Ectodermal cell (in vitro differentiated cells): ENCODE results near the gene SARS1.

Experiments used
- H3K27ac ChIP-seq: 2 replicates; pipeline ENCODE4 v1.7.0; 2013; ENCODE audit warnings: mild to moderate bottlenecking, low read depth, low read length; ENCODE audit not compliant: insufficient read depth, poor library complexity, severe bottlenecking
- H3K27me3 ChIP-seq: 2 replicates; pipeline ENCODE4 v1.7.0; 2013; ENCODE audit warnings: mild to moderate bottlenecking, low read length; ENCODE audit not compliant: insufficient read depth, control insufficient read depth, poor library complexity, severe bottlenecking
- H3K36me3 ChIP-seq: one replicate; pipeline ENCODE4 v1.7.0; 2013; ENCODE audit warnings: low read length; ENCODE audit not compliant: control insufficient read depth, insufficient read depth
- H3K4me1 ChIP-seq: one replicate; pipeline ENCODE4 v1.7.0; 2013; ENCODE audit warnings: low read length; ENCODE audit not compliant: control insufficient read depth, insufficient read depth
- H3K4me3 ChIP-seq: 2 replicates; pipeline ENCODE4 v1.7.0; 2013; ENCODE audit warnings: low read depth, low read length, control low read depth; ENCODE audit not compliant: insufficient read depth
- H3K9me3 ChIP-seq: 2 replicates; pipeline ENCODE4 v1.7.0; 2013; ENCODE audit warnings: mild to moderate bottlenecking, low read length, moderate library complexity; ENCODE audit not compliant: control insufficient read depth
- whole genome bisulfite sequencing, 2 experiments: methylation state at CpG; one replicate each; pipeline ENCODE4 v1.1.7; 2013; ENCODE audit warnings: missing lambda C conversion rate in 2 of 2; 5-methylcytosine and 5-hydroxymethylcytosine counted together

Gene SARS1

DNA sequence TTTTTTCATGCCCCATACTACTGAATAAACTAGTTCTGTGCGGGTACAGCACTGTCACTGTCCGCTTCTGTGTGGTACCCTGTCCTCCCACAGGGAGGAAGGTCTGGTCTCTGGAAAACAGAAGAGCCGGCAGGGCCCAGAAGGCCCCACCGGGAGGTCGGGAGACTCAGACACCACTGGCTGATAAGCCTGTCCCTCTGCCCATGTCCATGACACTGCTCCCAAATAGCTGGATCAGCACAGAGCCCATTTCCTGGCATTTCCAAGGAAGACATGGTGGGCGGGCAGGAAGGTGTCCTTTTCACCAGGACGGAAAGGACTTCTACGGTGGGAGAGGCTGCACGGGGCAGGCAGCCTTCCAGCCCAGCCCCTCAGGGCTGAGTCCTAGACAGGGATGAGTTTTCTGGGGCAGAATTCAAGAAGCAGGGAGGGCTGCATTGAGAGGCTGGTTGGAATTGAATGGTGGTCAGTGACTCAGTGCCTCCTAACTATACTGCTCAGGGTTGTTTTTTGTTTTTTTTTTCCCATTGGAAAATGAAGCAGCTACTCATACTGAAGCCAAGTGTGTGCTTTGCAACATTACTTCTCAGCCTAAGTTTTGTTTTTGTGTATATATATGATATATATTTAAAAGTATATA, 62.1 kb downstream of the SARS1 start:
- Histone ChIP-seq H3K36me3 (peaks cover 22% of the 10 kb centered on the region), H3K9me3 (no peaks in the 10 kb centered on the region), H3K4me3 (no peak overlapping the region), H3K27me3 (no peaks in the 10 kb centered on the region), H3K27ac (no peak overlapping the region), H3K4me1 (peaks cover 21% of the 10 kb centered on the region)
- WGBS, 2 experiments: 76 to 79% methylated on average over 9 of the region's 9 CpGs

GRCh38 chr1:109277434-109278204, 63.9 kb downstream of the SARS1 start:
- Histone ChIP-seq H3K27ac (peak overlapping the region; percentile 16), H3K27me3 (no peaks in the 10 kb centered on the region), H3K36me3 (peaks cover 13% of the 10 kb centered on the region), H3K4me3 (no peak overlapping the region), H3K4me1 (peaks cover 28% of the 10 kb centered on the region), H3K9me3 (no peaks in the 10 kb centered on the region)
- WGBS, 2 experiments: 68 to 70% methylated on average over 7 of the region's 7 CpGs

GRCh38 chr1:109279615-109280278, 66.0 kb downstream of the SARS1 start:
- H3K9me3 ChIP-seq: no peaks in the 10 kb centered on the region
- peaks cover 9% of the 10 kb centered on the region for H3K36me3 ChIP-seq
- H3K27ac ChIP-seq: no peak overlapping the region
- H3K4me3 ChIP-seq: no peak overlapping the region
- peaks cover 16% of the 10 kb centered on the region for H3K4me1 ChIP-seq
- 93 to 96% methylated on average over 5 of the region's 5 CpGs for WGBS, 2 experiments
- no peaks in the 10 kb centered on the region for H3K27me3 ChIP-seq

GRCh38 chr1:109280862-109281261, 67.1 kb downstream of the SARS1 start:
- no peaks in the 10 kb centered on the region for H3K9me3 ChIP-seq
- H3K27ac ChIP-seq: no peak overlapping the region
- H3K4me3 ChIP-seq: no peak overlapping the region
- H3K4me1 ChIP-seq: peaks cover 10% of the 10 kb centered on the region
- no peaks in the 10 kb centered on the region for H3K27me3 ChIP-seq
- H3K36me3 ChIP-seq: peaks cover 9% of the 10 kb centered on the region
- WGBS, 2 experiments: 95 to 96% methylated on average over 11 to 12 of the region's 12 CpGs

- peaks cover 10% of the 10 kb centered on the region for H3K4me1 ChIP-seq
- 61 to 65% methylated on average over 27 to 28 of the region's 28 CpGs for WGBS, 2 experiments
Observed at GRCh38 chr1:109281680-109282496, 68.2 kb downstream of the SARS1 start.

DNA sequence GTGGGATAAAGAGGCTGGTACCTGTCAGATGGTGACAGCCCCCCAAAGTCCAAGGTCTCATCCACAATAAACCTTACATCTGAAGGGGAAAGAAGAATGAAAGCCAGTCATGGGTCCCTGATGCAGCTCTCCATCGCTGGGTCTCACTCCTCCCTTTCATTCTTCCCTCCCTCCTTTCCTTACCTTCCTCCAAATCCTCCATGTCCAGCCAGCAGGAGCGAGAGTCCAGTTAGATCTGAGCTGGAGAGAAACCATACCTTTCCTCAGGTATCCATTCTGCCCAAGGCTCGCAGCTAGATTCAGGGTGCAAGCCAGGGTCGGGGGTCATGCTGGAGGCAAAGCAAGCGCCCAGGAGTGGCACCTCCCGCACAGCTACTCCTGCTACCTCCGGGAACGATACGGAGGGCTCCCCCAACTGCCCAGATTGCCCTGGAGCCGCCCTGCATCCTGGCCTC, 68.8 kb downstream of the SARS1 start:
- 4 to 5% methylated on average over 10 of the region's 10 CpGs for WGBS, 2 experiments
- H3K36me3 ChIP-seq: peaks cover 9% of the 10 kb centered on the region
- H3K4me3 ChIP-seq: peak overlapping the region; percentile 85
- peaks cover 7% of the 10 kb centered on the region for H3K4me1 ChIP-seq
- H3K27me3 ChIP-seq: no peaks in the 10 kb centered on the region
- no peak overlapping the region for H3K27ac ChIP-seq
- no peaks in the 10 kb centered on the region for H3K9me3 ChIP-seq

More at GRCh38 chr1:109281680-109282496, 68.2 kb downstream of the SARS1 start:
- Histone ChIP-seq H3K36me3 (peaks cover 9% of the 10 kb centered on the region), H3K4me3 (peak overlapping the region; percentile 85), H3K27me3 (no peaks in the 10 kb centered on the region), H3K27ac (no peak overlapping the region), H3K9me3 (no peaks in the 10 kb centered on the region)

DNA sequence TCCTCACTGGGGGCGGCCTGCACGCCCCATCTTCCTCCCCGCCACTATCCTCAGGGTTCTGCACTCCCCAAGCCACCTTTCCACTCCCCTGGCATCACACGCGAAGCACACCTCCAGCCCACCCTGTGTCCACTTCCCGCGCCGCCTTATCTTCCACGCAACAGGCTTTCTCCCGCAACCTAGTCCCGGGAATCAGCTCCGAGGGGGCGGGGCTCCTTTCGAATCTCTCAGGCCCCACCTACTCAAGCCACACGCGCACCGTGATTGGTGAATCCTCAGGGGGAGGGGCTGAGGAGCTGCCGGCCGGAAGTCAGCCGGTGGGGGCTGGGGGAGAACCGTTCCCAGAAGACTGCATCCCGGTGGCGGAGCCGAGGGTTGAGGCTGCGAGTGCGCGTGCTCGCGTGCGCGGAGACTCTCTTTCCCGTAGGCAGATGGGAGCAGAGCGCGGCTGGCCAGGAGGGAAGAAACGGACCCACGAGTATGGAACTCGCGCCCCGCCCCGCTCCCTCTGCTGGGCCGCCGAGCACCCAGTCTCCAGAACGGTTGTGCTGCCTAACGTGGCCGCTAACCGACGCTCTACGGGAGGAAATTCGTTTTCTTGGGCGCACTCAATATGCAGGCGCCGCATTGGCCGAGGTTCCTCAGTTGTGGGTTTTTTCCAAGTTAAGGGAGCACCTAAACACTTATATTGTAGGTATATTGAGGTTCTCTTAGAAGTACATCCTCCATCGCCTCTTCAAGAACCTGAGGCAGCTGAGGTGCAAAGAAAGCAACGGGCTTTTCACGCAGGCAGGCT, 69.4 kb downstream of the SARS1 start, which contains the start of gene PSRC1:
TSS of gene PSRC1 (minus strand) at position 194 of the 796 bp plus-strand sequence.
- H3K36me3 ChIP-seq: peaks cover 9% of the 10 kb centered on the region
- peak within 1 kb of the TSS; percentile 85 for H3K4me3 ChIP-seq
- no peak within 1 kb of the TSS for H3K27ac ChIP-seq
- H3K4me1 ChIP-seq: peaks cover 7% of the 10 kb centered on the region
- H3K9me3 ChIP-seq: no peaks in the 10 kb centered on the region
- WGBS, 2 experiments: 3% methylated on average over 56 of the region's 56 CpGs
- no peaks in the 10 kb centered on the region for H3K27me3 ChIP-seq

GRCh38 chr1:109283748-109284600, 70.3 kb downstream of the SARS1 start:
- 84 to 87% methylated on average over 17 of the region's 17 CpGs for WGBS, 2 experiments
- Histone ChIP-seq H3K27me3 (no peaks in the 10 kb centered on the region), H3K4me3 (peak overlapping the region; percentile 85), H3K36me3 (peaks cover 6% of the 10 kb centered on the region), H3K4me1 (peaks cover 7% of the 10 kb centered on the region), H3K27ac (no peak overlapping the region), H3K9me3 (no peaks in the 10 kb centered on the region)
